ENCODE data around the gene PI4KB. TPM values are rescaled to one million over a fixed set of nuclear protein-coding genes. Genes with fewer than 3 reads are reported as not detected.

PI4KB gene
- total RNA-seq, 1 experiment from 2014 or later: 45.1 TPM

- H4K20me1 ChIP-seq (ENCODE audit: insufficient read depth): no peaks in the 10 kb centered on the region
- intact Hi-C loops (cut with micrococcal nuclease): no loop called here
- no peak for TF ChIP-seq CBX3 (IDR thresholded peaks at IDR 0.05; ENCODE audit: low read depth)
- no peak for TF ChIP-seq ZFX (IDR thresholded peaks at IDR 0.05)
- TF ChIP-seq FOSL1 (IDR thresholded peaks at IDR 0.05; ENCODE audit: low read depth): no peak
- no peak for TF ChIP-seq YY1 (IDR thresholded peaks at IDR 0.05; ENCODE audit: extremely low read depth, insufficient replicate concordance, low read depth, low read length)
- no peak for TF ChIP-seq EGR1 (IDR thresholded peaks at IDR 0.05; ENCODE audit: low read depth)
- no peak for TF ChIP-seq TCF7L2 (IDR thresholded peaks at IDR 0.05; ENCODE audit: borderline replicate concordance, extremely low read depth, insufficient read depth, insufficient read length)
- TF ChIP-seq JUND (IDR thresholded peaks at IDR 0.05): no peak
- TF ChIP-seq SP1 (IDR thresholded peaks at IDR 0.05; ENCODE audit: low read depth): no peak
- no peak for TF ChIP-seq EZH2phosphoT487 (IDR thresholded peaks at IDR 0.05; ENCODE audit: borderline replicate concordance)
- no peak for TF ChIP-seq RAD21 (IDR thresholded peaks at IDR 0.05; ENCODE audit: low read depth)
- TF ChIP-seq CEBPB (IDR thresholded peaks at IDR 0.05; ENCODE audit: low read depth): no peak
- TF ChIP-seq MAX (IDR thresholded peaks at IDR 0.05): no peak
- TF ChIP-seq SIN3A (IDR thresholded peaks at IDR 0.05; ENCODE audit: low read depth): no peak
- TF ChIP-seq ELF1 (IDR thresholded peaks at IDR 0.05; ENCODE audit: borderline replicate concordance, low read depth): no peak
- no peak for TF ChIP-seq POLR2A (IDR thresholded peaks at IDR 0.05; ENCODE audit: borderline replicate concordance, extremely low read depth, insufficient read depth, insufficient read length)
- H2AFZ ChIP-seq (ENCODE audit: low read depth, low read length, poor library complexity, severe bottlenecking): no peak overlapping the region
- ChIA-PET RAD21 (ENCODE audit: low non-redundant PET in 1 of 2, low total read pairs in 2 of 2, uncharacterized antibody in 2 of 2, unreplicated experiment in 2 of 2) (no interaction called here), POLR2A (no interaction called here), CTCF (interaction anchor here (5.4 kb wide), 1 partner anchor 40 kb away, joined by 131 read pairs; no protein-coding TSS in a partner anchor)
- no peak overlapping the region for H3K4me2 ChIP-seq (ENCODE audit: low read length)
- peaks cover 10 to 16% of the 10 kb centered on the region in 2 experiments; a peak in 1 of 4 replicates for H3K36me3 ChIP-seq (ENCODE audit: control insufficient read depth in 1 of 2, insufficient read depth in 2 of 2, low read length in 2 of 2)
- no peaks in the 10 kb centered on the region for H3K27me3 ChIP-seq (ENCODE audit: insufficient read depth, low read length)
- no peak overlapping the region for H3K4me3 ChIP-seq (replicated peaks in 1 of 2; ENCODE audit: low read depth in 1 of 2, low read length in 2 of 2)
- no peaks in the 10 kb centered on the region for H3K9me2 ChIP-seq (ENCODE audit: insufficient read depth)
- H3K27ac ChIP-seq (ENCODE audit: low read depth, low read length): no peak overlapping the region
- no peak for ATAC-seq
- BruUV-seq (replicated peaks): no TSS peak
- no peak overlapping the region for H3K9ac ChIP-seq (ENCODE audit: low read length)
- peaks cover 0 to 29% of the 10 kb centered on the region in 2 experiments; a peak in 2 of 4 replicates for H3K4me1 ChIP-seq (ENCODE audit: control insufficient read depth in 1 of 2, insufficient read depth in 2 of 2, low read length in 2 of 2)
- no peak for DNase-seq (ENCODE audit: low read depth, low spot score)
- no peaks in the 10 kb centered on the region for H3K9me3 ChIP-seq (ENCODE audit: control insufficient read depth in 1 of 2, insufficient read depth in 1 of 2, low read depth in 1 of 2, low read length in 2 of 2)
- H3K79me2 ChIP-seq (ENCODE audit: insufficient read depth, low read length): no peaks in the 10 kb centered on the region
These were observed 14.8 kb upstream of the PI4KB start for GRCh38 chr1:151342021-151342420.

Data from HCT116 (cell line).